NT2/D1 (cell line): ENCODE results near the gene SRGAP2B.
"Not testable (repeated sequence)": the region's sequence is repeated elsewhere in the genome, so short reads cannot be mapped to it uniquely, and the experiment has no call there.

Experiments used
- YY1 ChIP-seq: IDR thresholded peaks from 2 replicates; pipeline ENCODE4 v1.6.1; 2011; ENCODE audit not compliant: insufficient read length, insufficient read depth
- ZNF274 ChIP-seq: IDR thresholded peaks from 2 replicates; pipeline ENCODE4 v1.6.1; 2011; ENCODE audit warnings: mild to moderate bottlenecking, low read depth, low read length

DNA sequence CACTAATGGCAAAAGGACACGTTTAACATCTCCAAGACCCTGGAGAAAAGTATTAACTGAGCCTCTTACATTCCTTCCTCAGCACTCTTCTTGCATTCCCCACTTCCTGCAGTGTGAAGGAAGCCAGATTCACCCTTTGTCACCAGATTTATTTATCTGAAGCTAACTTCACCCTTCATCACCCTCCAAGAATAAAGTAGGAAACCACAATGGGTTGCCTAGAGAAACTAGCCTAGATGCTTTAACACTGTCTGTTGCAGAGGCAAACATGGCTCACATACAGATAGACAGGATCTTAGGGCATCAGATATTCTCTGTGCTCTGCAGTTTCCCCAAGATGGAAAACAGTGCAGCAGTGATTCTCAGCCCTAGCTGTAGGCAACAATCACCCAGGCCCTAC lies 147.6 kb downstream of the SRGAP2B start:
- TF ChIP-seq YY1, ZNF274: not testable (repeated sequence)
